Activated T-helper 1 cell treated with anti-CD3 and anti-CD28 coated beads, Interleukin-12 subunit alpha, Interleukin-12 subunit beta, Interleukin-2, Interleukin-4 antibody, amounts not matched to agents 30 ng/mL and 10 ng/mL and 1 ng/mL, durations not matched to agents 14 hours and 24 hours and 36 hours (primary cell): ENCODE data around the gene NTSR1. TPM values are rescaled to one million over a fixed set of nuclear protein-coding genes. Genes with fewer than 3 reads are reported as not detected.
A peak's percentile ranks its signal among the peaks of the same experiment; 100 is the strongest.

Source experiments
- DNase-seq: peaks from one replicate; pipeline ENCODE4 v3.0.0; 2021; ENCODE audit warnings: low spot score
- H3K27ac Mint-ChIP-seq: one replicate; pipeline ENCODE4 v1.8.0; 2021; ENCODE audit warnings: mild to moderate bottlenecking, mixed read lengths
- H3K27me3 Mint-ChIP-seq: one replicate; pipeline ENCODE4 v1.8.0; 2022; ENCODE audit warnings: mild to moderate bottlenecking, moderate library complexity, mixed read lengths; ENCODE audit not compliant: insufficient read depth
- H3K36me3 Mint-ChIP-seq: one replicate; pipeline ENCODE4 v1.8.0; 2021; ENCODE audit warnings: low read depth, mixed read lengths
- H3K4me1 Mint-ChIP-seq: one replicate; pipeline ENCODE4 v1.8.0; 2021; ENCODE audit warnings: low read depth, mixed read lengths
- H3K4me3 Mint-ChIP-seq: one replicate; pipeline ENCODE4 v1.8.0; 2021; ENCODE audit warnings: mild to moderate bottlenecking, moderate library complexity, mixed read lengths
- H3K9me3 Mint-ChIP-seq: one replicate; pipeline ENCODE4 v1.8.0; 2021; ENCODE audit warnings: mixed read lengths
- intact Hi-C: fragments of 100-400 bp; cut with micrococcal nuclease; formaldehyde crosslinking; loops from one replicate; pipeline ENCODE4 v1.15.1; 2024
- total RNA-seq: library from RNA; stranded (reverse); gene quantifications from 2 replicates; pipeline ENCODE4 v1.2.3, GENCODE V29; 2022

NTSR1 gene
- total RNA-seq, 1 donor from 2014 or later: not detected

DNA sequence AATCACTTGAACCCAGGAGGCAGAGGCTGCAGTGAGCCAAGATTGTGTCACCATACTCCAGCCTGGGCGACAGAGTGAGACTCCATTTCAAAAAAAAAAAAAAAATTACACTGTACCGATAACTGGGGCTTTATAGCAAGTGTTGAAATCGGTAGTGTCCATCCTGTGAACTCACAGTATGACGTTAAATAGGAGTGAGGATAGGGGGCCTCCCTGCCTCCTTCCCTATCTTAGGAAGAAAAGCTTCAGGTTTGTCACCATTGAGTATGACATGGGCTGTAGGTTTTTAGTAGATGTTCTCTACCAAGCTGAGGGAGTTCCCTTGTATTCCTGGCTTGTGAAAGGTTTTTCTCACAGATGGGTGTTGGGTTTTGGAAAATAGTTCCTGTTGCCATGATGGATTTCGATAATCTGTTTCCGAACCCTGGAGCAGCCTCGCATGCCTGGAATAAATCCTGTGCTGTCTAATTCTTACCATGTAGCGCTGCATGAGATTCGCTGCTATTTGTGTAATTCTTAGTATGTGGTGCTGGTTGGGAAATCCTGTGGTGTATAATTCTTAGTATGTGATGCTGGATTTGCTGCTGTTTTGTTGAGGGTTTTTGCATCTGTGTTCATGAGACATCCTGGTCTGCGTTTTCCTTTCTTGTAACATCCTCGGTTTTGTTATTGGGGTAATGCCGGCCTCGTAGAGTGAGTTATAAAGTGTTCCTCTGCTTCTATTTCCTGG, 23.6 kb downstream of the NTSR1 start:
- intact Hi-C loops: no loop called here
- H3K27ac Mint-ChIP-seq: peak overlapping the region; percentile 27
- H3K27me3 Mint-ChIP-seq: peaks cover 20% of the 10 kb centered on the region
- no peak overlapping the region for H3K4me3 Mint-ChIP-seq
- peaks cover 25% of the 10 kb centered on the region for H3K4me1 Mint-ChIP-seq
- no peaks in the 10 kb centered on the region for H3K36me3 Mint-ChIP-seq
- no peaks in the 10 kb centered on the region for H3K9me3 Mint-ChIP-seq
- DNase-seq: no peak

- H3K27ac Mint-ChIP-seq: no peak overlapping the region
Measured at GRCh38 chr20:62732842-62733525, 24.3 kb downstream of the NTSR1 start.

DNA sequence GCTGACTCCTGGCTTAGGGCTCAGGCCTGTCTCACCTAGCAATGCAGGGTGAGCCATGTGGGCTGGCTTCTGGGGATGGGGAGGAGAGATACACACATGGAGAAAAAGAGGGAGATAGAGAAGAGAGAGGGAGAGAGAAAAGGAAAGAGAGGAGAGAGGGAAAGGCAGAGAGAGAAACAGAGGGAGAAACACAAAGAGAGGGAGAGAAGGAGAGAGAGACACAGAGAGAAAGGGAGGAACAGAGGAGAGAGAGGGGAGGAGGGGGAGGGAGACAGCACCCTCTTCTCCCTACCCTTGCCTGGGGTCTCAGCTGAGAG, 24.8 kb downstream of the NTSR1 start:
- no peaks in the 10 kb centered on the region for H3K9me3 Mint-ChIP-seq

More at GRCh38 chr20:62732842-62733525, 24.3 kb downstream of the NTSR1 start:
- intact Hi-C loops: no loop called here
- no peaks in the 10 kb centered on the region for H3K36me3 Mint-ChIP-seq
- H3K9me3 Mint-ChIP-seq: no peaks in the 10 kb centered on the region
- no peak for DNase-seq
- H3K27me3 Mint-ChIP-seq: peaks cover 21% of the 10 kb centered on the region
- no peak overlapping the region for H3K4me3 Mint-ChIP-seq
- peaks cover 25% of the 10 kb centered on the region for H3K4me1 Mint-ChIP-seq

GRCh38 chr20:62733891-62734290, 25.3 kb downstream of the NTSR1 start:
- intact Hi-C loops: no loop called here
- Mint-ChIP-seq H3K27me3 (peaks cover 22% of the 10 kb centered on the region), H3K36me3 (no peaks in the 10 kb centered on the region), H3K9me3 (no peaks in the 10 kb centered on the region), H3K4me3 (no peak overlapping the region), H3K4me1 (peaks cover 18% of the 10 kb centered on the region), H3K27ac (no peak overlapping the region)
- no peak for DNase-seq

More for the DNA sequence above, 24.8 kb downstream of the NTSR1 start:
- no peaks in the 10 kb centered on the region for H3K36me3 Mint-ChIP-seq
- peaks cover 20% of the 10 kb centered on the region for H3K4me1 Mint-ChIP-seq
- DNase-seq: no peak
- no peak overlapping the region for H3K4me3 Mint-ChIP-seq
- peaks cover 22% of the 10 kb centered on the region for H3K27me3 Mint-ChIP-seq
- H3K27ac Mint-ChIP-seq: no peak overlapping the region
- intact Hi-C loops: no loop called here

GRCh38 chr20:62734326-62734725, 25.7 kb downstream of the NTSR1 start:
- H3K36me3 Mint-ChIP-seq: no peaks in the 10 kb centered on the region
- H3K4me1 Mint-ChIP-seq: peaks cover 20% of the 10 kb centered on the region
- peaks cover 22% of the 10 kb centered on the region for H3K27me3 Mint-ChIP-seq
- intact Hi-C loops: no loop called here
- no peaks in the 10 kb centered on the region for H3K9me3 Mint-ChIP-seq
- no peak for DNase-seq
- H3K27ac Mint-ChIP-seq: no peak overlapping the region
- H3K4me3 Mint-ChIP-seq: no peak overlapping the region

GRCh38 chr20:62734881-62735280, 26.2 kb downstream of the NTSR1 start:
- DNase-seq: no peak
- peaks cover 20% of the 10 kb centered on the region for H3K27me3 Mint-ChIP-seq
- H3K4me3 Mint-ChIP-seq: no peak overlapping the region
- peaks cover 26% of the 10 kb centered on the region for H3K4me1 Mint-ChIP-seq
- H3K9me3 Mint-ChIP-seq: no peaks in the 10 kb centered on the region
- H3K36me3 Mint-ChIP-seq: no peaks in the 10 kb centered on the region
- no peak overlapping the region for H3K27ac Mint-ChIP-seq
- intact Hi-C loops: no loop called here

- H3K4me1 Mint-ChIP-seq: peaks cover 31% of the 10 kb centered on the region
- intact Hi-C loops: no loop called here
- DNase-seq: no peak
Measured at GRCh38 chr20:62735331-62735821, 26.7 kb downstream of the NTSR1 start.

DNA sequence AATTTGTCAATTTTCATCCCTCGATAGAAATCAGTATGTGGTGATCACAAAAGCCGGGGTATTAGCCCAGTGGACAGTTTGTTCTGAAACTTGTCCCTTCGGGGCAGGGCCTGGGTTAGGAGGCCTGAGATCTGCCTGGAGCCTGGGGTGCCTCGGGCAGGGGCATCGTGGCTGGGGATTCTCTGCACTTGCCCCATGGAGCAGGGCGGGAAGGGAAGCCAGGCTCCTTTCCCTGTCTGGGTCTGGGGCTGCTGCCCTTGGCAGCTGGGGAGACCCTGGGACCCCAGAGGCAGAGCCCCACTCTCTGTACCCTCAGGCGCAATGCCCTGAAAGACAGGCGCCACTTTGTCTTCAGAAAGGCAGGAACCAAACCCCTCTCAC, 27.4 kb downstream of the NTSR1 start:
- no peak for DNase-seq
- Mint-ChIP-seq H3K4me1 (peaks cover 35% of the 10 kb centered on the region), H3K27me3 (peaks cover 14% of the 10 kb centered on the region), H3K4me3 (no peak overlapping the region), H3K9me3 (no peaks in the 10 kb centered on the region), H3K27ac (no peak overlapping the region), H3K36me3 (no peaks in the 10 kb centered on the region)
- intact Hi-C loops: no loop called here

More at GRCh38 chr20:62735331-62735821, 26.7 kb downstream of the NTSR1 start:
- no peaks in the 10 kb centered on the region for H3K36me3 Mint-ChIP-seq
- no peaks in the 10 kb centered on the region for H3K9me3 Mint-ChIP-seq
- H3K4me3 Mint-ChIP-seq: no peak overlapping the region
- H3K27ac Mint-ChIP-seq: no peak overlapping the region
- H3K27me3 Mint-ChIP-seq: peaks cover 20% of the 10 kb centered on the region

DNA sequence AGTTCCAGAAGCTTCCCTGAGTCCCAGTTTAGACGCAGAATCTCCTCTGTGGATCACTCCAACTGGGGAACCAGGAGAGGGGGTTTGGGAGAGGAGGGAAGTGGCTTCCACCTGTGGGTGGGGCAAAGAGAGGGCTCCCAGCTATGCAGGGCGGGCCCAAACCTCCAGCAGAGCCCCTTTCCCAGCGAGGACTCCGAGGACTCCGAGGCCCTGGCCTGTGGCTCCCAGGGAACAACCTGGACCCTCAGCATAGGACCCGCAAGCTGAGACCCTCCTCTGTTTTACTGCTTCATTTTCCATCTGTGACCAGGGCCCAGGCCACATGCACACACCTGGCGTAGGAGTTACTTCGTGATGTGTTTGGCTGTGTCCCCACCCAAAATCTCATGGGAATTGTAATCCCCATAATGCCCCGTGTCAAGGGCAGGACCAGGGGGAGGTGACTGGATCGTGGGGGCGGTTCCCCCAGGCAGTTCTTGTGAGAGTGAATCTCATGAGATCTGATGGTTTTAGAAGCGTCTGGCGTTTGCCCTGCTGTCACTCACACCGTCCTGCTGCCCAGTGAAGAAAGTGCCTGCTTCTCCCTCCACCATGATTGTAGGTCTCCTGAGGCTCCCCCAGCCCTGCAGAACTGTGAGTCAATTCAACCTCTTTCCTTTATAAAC, 27.9 kb downstream of the NTSR1 start:
- Mint-ChIP-seq H3K27me3 (peaks cover 14% of the 10 kb centered on the region), H3K27ac (no peak overlapping the region), H3K4me1 (peaks cover 36% of the 10 kb centered on the region), H3K36me3 (no peaks in the 10 kb centered on the region), H3K9me3 (no peaks in the 10 kb centered on the region), H3K4me3 (no peak overlapping the region)
- DNase-seq: no peak
- intact Hi-C loops: no loop called here

DNA sequence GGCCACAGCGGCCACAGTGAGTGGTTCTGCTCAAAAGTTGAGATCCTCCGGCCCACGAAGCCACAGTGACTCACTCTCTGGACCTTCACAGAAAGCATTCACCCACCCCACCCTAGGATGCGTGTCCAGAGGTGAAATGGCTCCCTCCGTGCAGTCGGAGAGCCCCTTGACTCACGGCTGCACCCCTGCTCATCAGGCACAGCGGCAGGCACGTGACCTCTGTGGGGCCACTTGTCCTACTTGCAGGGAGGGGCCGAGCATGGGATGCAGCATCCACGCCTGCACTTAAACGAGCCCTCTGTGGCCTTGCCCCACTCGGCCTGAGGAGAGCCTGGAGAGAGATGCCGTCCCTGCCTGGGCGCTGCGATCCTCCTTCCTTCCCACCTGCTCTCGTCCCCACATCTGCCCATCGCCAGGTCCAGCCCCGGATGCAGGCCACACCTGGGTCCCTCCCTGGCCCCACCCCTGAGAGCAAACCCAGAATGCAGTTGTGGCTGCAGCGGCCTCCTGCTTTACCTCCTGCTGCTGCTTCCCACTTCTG, 28.7 kb downstream of the NTSR1 start:
- no peaks in the 10 kb centered on the region for H3K9me3 Mint-ChIP-seq
- H3K27ac Mint-ChIP-seq: no peak overlapping the region
- no peaks in the 10 kb centered on the region for H3K36me3 Mint-ChIP-seq
- peaks cover 14% of the 10 kb centered on the region for H3K27me3 Mint-ChIP-seq
- peaks cover 42% of the 10 kb centered on the region for H3K4me1 Mint-ChIP-seq
- H3K4me3 Mint-ChIP-seq: no peak overlapping the region
- intact Hi-C loops: no loop called here
- DNase-seq: no peak

- H3K27me3 Mint-ChIP-seq: peaks cover 13% of the 10 kb centered on the region
- no peak overlapping the region for H3K27ac Mint-ChIP-seq
- H3K4me3 Mint-ChIP-seq: no peak overlapping the region
- no peaks in the 10 kb centered on the region for H3K9me3 Mint-ChIP-seq
- H3K4me1 Mint-ChIP-seq: peaks cover 33% of the 10 kb centered on the region
- DNase-seq: no peak
- no peaks in the 10 kb centered on the region for H3K36me3 Mint-ChIP-seq
- intact Hi-C loops: no loop called here
Measured at GRCh38 chr20:62738025-62738881, 29.6 kb downstream of the NTSR1 start.

DNA sequence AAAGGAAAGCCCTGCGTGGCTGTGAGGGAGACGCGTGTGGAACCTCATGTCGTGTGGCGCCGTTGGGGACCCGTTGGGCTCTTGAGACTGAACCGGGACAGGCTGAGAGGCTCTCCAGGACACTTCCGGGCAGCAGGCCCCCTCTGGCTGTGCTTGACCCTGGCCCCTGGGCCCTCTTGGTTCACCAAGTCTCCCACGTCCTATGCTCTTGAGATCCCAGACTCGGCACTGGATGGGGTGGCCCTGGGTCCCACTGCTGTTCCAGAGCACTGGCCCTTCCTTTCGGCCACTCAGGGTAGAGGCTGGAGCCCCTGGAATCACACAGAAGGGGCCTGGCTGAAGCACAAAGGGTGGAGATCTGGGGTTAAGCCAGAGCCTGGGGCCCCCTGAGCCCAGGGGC, 30.4 kb downstream of the NTSR1 start:
- Mint-ChIP-seq H3K9me3 (no peaks in the 10 kb centered on the region), H3K4me3 (no peak overlapping the region), H3K27ac (no peak overlapping the region), H3K4me1 (peaks cover 31% of the 10 kb centered on the region), H3K27me3 (peaks cover 13% of the 10 kb centered on the region), H3K36me3 (no peaks in the 10 kb centered on the region)
- DNase-seq: no peak
- intact Hi-C loops: no loop called here
